GM12875 (cell line): ENCODE data around the gene COPS7B.
"Not testable (repeated sequence)": the region's sequence is repeated elsewhere in the genome, so short reads cannot be mapped to it uniquely, and the experiment has no call there.

Experiments
- H3K4me3 ChIP-seq: one replicate; pipeline ENCODE4 v1.5.1; 2011; ENCODE audit warnings: low read depth, low read length, control low read depth
- CTCF ChIP-seq: IDR thresholded peaks from 2 replicates; pipeline ENCODE4 v1.5.1; 2011; ENCODE audit warnings: low read depth, mild to moderate bottlenecking, control low read depth, inconsistent platforms, low read length, moderate library complexity, borderline replicate concordance; ENCODE audit not compliant: insufficient read depth

COPS7B gene

GRCh38 chr2:231786177-231786916, at the start of gene COPS7B:
COPS7B (plus strand) TSS chr2:231786445; CDS start chr2:231788571, 2,126 bp downstream.
- TF ChIP-seq CTCF, result peak; percentile 55

GRCh38 chr2:231737761-231738160, 48.5 kb upstream of the COPS7B start:
- TF ChIP-seq CTCF, result no peak
- H3K4me3 ChIP-seq, result no peak overlapping the region

More at GRCh38 chr2:231786177-231786916, at the start of gene COPS7B:
- H3K4me3 ChIP-seq, result peak within 1 kb of the TSS; percentile 85

GRCh38 chr2:231743376-231744116, 42.7 kb upstream of the COPS7B start:
- H3K4me3 ChIP-seq, result no peak overlapping the region
- no peak for TF ChIP-seq CTCF

- TF ChIP-seq CTCF, result no peak
- no peak overlapping the region for H3K4me3 ChIP-seq
Measured at GRCh38 chr2:231745303-231746038, 40.8 kb upstream of the COPS7B start.

- not testable (repeated sequence) for H3K4me3 ChIP-seq
Measured at GRCh38 chr2:231748153-231748896, 37.9 kb upstream of the COPS7B start.

GRCh38 chr2:231749016-231749415, 37.2 kb upstream of the COPS7B start:
- H3K4me3 ChIP-seq, result not testable (repeated sequence)

- TF ChIP-seq CTCF, result no peak
- H3K4me3 ChIP-seq, result no peak overlapping the region
Measured at GRCh38 chr2:231751042-231751815, 35.0 kb upstream of the COPS7B start.
